ENCODE measurements around the gene CCDC197.

- TF ChIP-seq POLR2A (IDR thresholded peaks at IDR 0.05; ENCODE audit: low read depth, low read length) (no peak), TAF1 (IDR thresholded peaks at IDR 0.05; ENCODE audit: borderline replicate concordance, low read depth, low read length) (no peak)
Observed at GRCh38 chr14:94054936-94055335, 57.8 kb downstream of the CCDC197 start.
